Measurements from ENCODE around the gene FKBP8. TPM values are rescaled to one million over a fixed set of nuclear protein-coding genes. Genes with fewer than 3 reads are reported as not detected.

The FKBP8 gene
- total RNA-seq, 2 experiments from 2014 or later: 200 to 201 TPM

GRCh38 chr19:18513868-18514267, 29.5 kb downstream of the FKBP8 start:
- intact Hi-C loops (cut with micrococcal nuclease; ENCODE audit: unreplicated experiment): no loop called here
- H3K4me3 ChIP-seq (ENCODE audit: low read depth, low read length, poor library complexity, severe bottlenecking): no peak overlapping the region
- peaks cover 3% of the 10 kb centered on the region; the same call in 1 of the 2 replicates for H4K20me1 ChIP-seq (ENCODE audit: insufficient read depth, low read length)
- peaks cover 3% of the 10 kb centered on the region for H3K4me1 ChIP-seq (ENCODE audit: insufficient read depth, low read length, poor library complexity, severe bottlenecking)
- H3K36me3 ChIP-seq (ENCODE audit: insufficient read depth, low read length): no peaks in the 10 kb centered on the region
- H3K9me2 ChIP-seq (ENCODE audit: insufficient read depth, low read length): no peaks in the 10 kb centered on the region
- no TSS peak for BruUV-seq (replicated peaks)
- no peaks in the 10 kb centered on the region for H3K9me3 ChIP-seq (ENCODE audit: low read length)
- no peak overlapping the region for H2AFZ ChIP-seq (ENCODE audit: low read length)
- no peak overlapping the region for H3K27ac ChIP-seq (ENCODE audit: low read depth, low read length, poor library complexity, severe bottlenecking)
- ChIA-PET CTCF (ENCODE audit: unreplicated experiment) (no interaction called here), POLR2A (no interaction called here)
- no peak overlapping the region for H3K4me2 ChIP-seq (ENCODE audit: low read length)
- DNase-seq (ENCODE audit: low spot score): no peak
- peaks cover 73% of the 10 kb centered on the region for H3K79me2 ChIP-seq (ENCODE audit: insufficient read depth, low read depth, low read length)
- TF ChIP-seq EZH2phosphoT487 (IDR thresholded peaks at IDR 0.05; ENCODE audit: borderline replicate concordance, low read depth, low read length): no peak
- TF ChIP-seq CTCF (conservative IDR thresholded peaks at IDR 0.05; ENCODE audit: low read length): no peak

GRCh38 chr19:18510216-18510615, 33.2 kb downstream of the FKBP8 start:
- no peak for DNase-seq (ENCODE audit: low spot score)
- H3K9me3 ChIP-seq (ENCODE audit: low read length): no peaks in the 10 kb centered on the region
- no peaks in the 10 kb centered on the region for H3K36me3 ChIP-seq (ENCODE audit: insufficient read depth, low read length)
- H3K9me2 ChIP-seq (ENCODE audit: insufficient read depth, low read length): no peaks in the 10 kb centered on the region
- BruUV-seq (replicated peaks): no TSS peak
- no peak for TF ChIP-seq EZH2phosphoT487 (IDR thresholded peaks at IDR 0.05; ENCODE audit: borderline replicate concordance, low read depth, low read length)
- no peak for TF ChIP-seq CTCF (conservative IDR thresholded peaks at IDR 0.05; ENCODE audit: low read length)
- no peak overlapping the region for H3K4me2 ChIP-seq (ENCODE audit: low read length)
- POLR2A ChIA-PET: interaction anchor here (0.6 kb wide), 1 partner anchor 61 kb away, joined by 4 read pairs; no protein-coding TSS in a partner anchor
- H3K4me3 ChIP-seq (ENCODE audit: low read depth, low read length, poor library complexity, severe bottlenecking): no peak overlapping the region
- no peak overlapping the region for H3K27ac ChIP-seq (ENCODE audit: low read depth, low read length, poor library complexity, severe bottlenecking)
- no peaks in the 10 kb centered on the region for H3K4me1 ChIP-seq (ENCODE audit: insufficient read depth, low read length, poor library complexity, severe bottlenecking)
- no peak overlapping the region for H2AFZ ChIP-seq (ENCODE audit: low read length)
- CTCF ChIA-PET (ENCODE audit: unreplicated experiment): no interaction called here
- intact Hi-C loops (cut with micrococcal nuclease; ENCODE audit: unreplicated experiment): no loop called here
- peaks cover 54% of the 10 kb centered on the region for H3K79me2 ChIP-seq (ENCODE audit: insufficient read depth, low read depth, low read length)
- H4K20me1 ChIP-seq (ENCODE audit: insufficient read depth, low read length): peaks cover 7% of the 10 kb centered on the region; the same call in 1 of the 2 replicates

- ChIA-PET POLR2A (interaction anchor here (0.9 kb wide), 1 partner anchor 10 kb away, joined by 4 read pairs; no protein-coding TSS in a partner anchor), CTCF (ENCODE audit: unreplicated experiment) (no interaction called here)
- Histone ChIP-seq H3K9me2 (ENCODE audit: insufficient read depth, low read length) (no peaks in the 10 kb centered on the region), H3K79me2 (ENCODE audit: insufficient read depth, low read depth, low read length) (peaks cover 51% of the 10 kb centered on the region), H3K9me3 (ENCODE audit: low read length) (no peaks in the 10 kb centered on the region), H3K4me1 (ENCODE audit: insufficient read depth, low read length, poor library complexity, severe bottlenecking) (no peaks in the 10 kb centered on the region), H2AFZ (ENCODE audit: low read length) (no peak overlapping the region), H3K36me3 (ENCODE audit: insufficient read depth, low read length) (no peaks in the 10 kb centered on the region), H3K27ac (ENCODE audit: low read depth, low read length, poor library complexity, severe bottlenecking) (no peak overlapping the region), H4K20me1 (ENCODE audit: insufficient read depth, low read length) (peaks cover 7% of the 10 kb centered on the region; the same call in 1 of the 2 replicates), H3K4me2 (ENCODE audit: low read length) (no peak overlapping the region), H3K4me3 (ENCODE audit: low read depth, low read length, poor library complexity, severe bottlenecking) (no peak overlapping the region)
- no peak for DNase-seq (ENCODE audit: low spot score)
- intact Hi-C loops (cut with micrococcal nuclease; ENCODE audit: unreplicated experiment): no loop called here
- TF ChIP-seq CTCF (conservative IDR thresholded peaks at IDR 0.05; ENCODE audit: low read length) (no peak), EZH2phosphoT487 (IDR thresholded peaks at IDR 0.05; ENCODE audit: borderline replicate concordance, low read depth, low read length) (no peak)
- BruUV-seq (replicated peaks): no TSS peak
These were observed 34.8 kb downstream of the FKBP8 start for GRCh38 chr19:18508585-18508984.
